CD4-positive, alpha-beta T cell (primary cell): Measurements from ENCODE around the gene LRRK2. TPM values are rescaled to one million over a fixed set of nuclear protein-coding genes. Genes with fewer than 3 reads are reported as not detected.

Experiments
- ATAC-seq: fragments of 200-7000 bp; cut with Tn5 transposase; one replicate; pipeline ENCODE4 v1.10.0; 2022; ENCODE audit warnings: mild to moderate bottlenecking; ENCODE audit not compliant: poor library complexity
- CTCF ChIA-PET: fragments of 350-600 bp; sonication (Branson Sonifier 250); formaldehyde crosslinking; loops from one replicate; lab custom pipeline; 2021; ENCODE audit warnings: antibody characterized with exemption, inconsistent platforms; lab: Charles Lee
- POLR2A ChIA-PET: fragments of 350-600 bp; sonication (Branson Sonifier 250); formaldehyde crosslinking; loops from one replicate; lab custom pipeline; 2021; ENCODE audit warnings: antibody characterized with exemption, inconsistent platforms; lab: Charles Lee
- DNase-seq, 14 experiments: peaks; one replicate each; pipeline ENCODE4 v3.0.0-alpha.2; 2013 to 2020; ENCODE audit warnings: mixed read lengths in 2 of 14
- H3K27ac ChIP-seq, 2 donors: one replicate each; pipeline versions ENCODE4 v1.5.1 to v1.7.0; 2013; ENCODE audit warnings: low read length in 2 of 2, low read depth in 1 of 2, mild to moderate bottlenecking in 1 of 2
- H3K27me3 ChIP-seq, 2 experiments: 1 replicate in 1 of 2; 2 replicates in 1 of 2; pipeline versions ENCODE4 v1.6.1 to v1.7.0; 2013; ENCODE audit warnings: low read length in 2 of 2, control low read depth in 1 of 2, mild to moderate bottlenecking in 1 of 2, moderate library complexity in 1 of 2; ENCODE audit not compliant: insufficient read depth in 2 of 2, control insufficient read depth in 1 of 2
- H3K36me3 ChIP-seq: one replicate; pipeline ENCODE4 v1.6.1; 2013; ENCODE audit warnings: low read length, control low read depth; ENCODE audit not compliant: insufficient read depth
- H3K4me1 ChIP-seq: one replicate; pipeline ENCODE4 v1.6.1; 2013; ENCODE audit warnings: low read length, control low read depth; ENCODE audit not compliant: insufficient read depth
- H3K4me3 ChIP-seq: one replicate; pipeline ENCODE4 v1.5.1; 2013; ENCODE audit warnings: mild to moderate bottlenecking, low read length, moderate library complexity
- H3K9me3 ChIP-seq, 2 experiments: 1 replicate in 1 of 2; 2 replicates in 1 of 2; pipeline versions ENCODE4 v1.6.1 to v1.7.0; 2013; ENCODE audit warnings: low read length in 2 of 2, mild to moderate bottlenecking in 2 of 2, control low read depth in 1 of 2, moderate library complexity in 1 of 2; ENCODE audit not compliant: control insufficient read depth in 1 of 2, insufficient read depth in 1 of 2
- H3K27ac Mint-ChIP-seq: one replicate; pipeline ENCODE4 v1.8.0; 2020; ENCODE audit warnings: mixed read lengths
- H3K27me3 Mint-ChIP-seq: one replicate; pipeline ENCODE4 v1.8.0; 2021; ENCODE audit warnings: mixed read lengths
- H3K36me3 Mint-ChIP-seq: one replicate; pipeline ENCODE4 v1.8.0; 2021; ENCODE audit warnings: low read depth, mixed read lengths
- H3K4me1 Mint-ChIP-seq: one replicate; pipeline ENCODE4 v1.8.0; 2021; ENCODE audit warnings: low read depth, mixed read lengths
- H3K4me3 Mint-ChIP-seq: one replicate; pipeline ENCODE4 v1.8.0; 2020; ENCODE audit warnings: mild to moderate bottlenecking, mixed read lengths
- H3K9me3 Mint-ChIP-seq: one replicate; pipeline ENCODE4 v1.8.0; 2020; ENCODE audit warnings: mixed read lengths
- intact Hi-C, 2 experiments: fragments of 100-400 bp; cut with DNase I in 1 of 2; cut with micrococcal nuclease in 1 of 2; formaldehyde crosslinking; loops; one replicate each; pipeline versions ENCODE4 v1.15.1 to v1.9.0; 2023 to 2025; cut with DNase I, micrococcal nuclease
- total RNA-seq, 174 experiments: library from RNA in 2 of 174; stranded (reverse) in 2 of 174; gene quantifications; one replicate each; pipeline ENCODE4 v1.2.3 and lab custom pipeline; 2021 to 2026
- TF ChIP-seq, protein P1 (sequence below): fragments of 200-600 bp; IDR thresholded peaks from one replicate; pipeline ENCODE4 v1.8.0; 2022; ENCODE audit warnings: antibody characterized with exemption, mild to moderate bottlenecking

The LRRK2 gene
- total RNA-seq, 2 experiments from 2014 or later, result 0.42 to 0.60 TPM

DNA sequence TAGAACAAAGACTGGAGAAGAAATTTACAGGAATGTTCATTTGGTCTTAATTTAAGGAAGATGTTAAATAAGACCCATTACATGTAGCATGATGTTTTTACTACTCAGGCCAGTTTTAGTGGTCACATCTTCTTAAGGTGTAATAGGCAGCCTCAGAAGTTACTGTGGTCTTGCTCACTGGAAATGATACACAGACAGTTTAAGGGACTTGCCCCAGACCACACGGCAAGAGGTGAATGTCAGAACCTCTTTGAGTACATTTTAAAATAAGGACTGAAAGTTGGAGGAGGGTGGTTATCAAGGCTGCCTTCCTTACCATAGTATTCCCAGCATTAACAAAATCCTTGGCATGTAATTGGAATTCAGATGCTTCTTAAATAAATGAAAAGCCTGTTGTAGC, 37.9 kb downstream of the LRRK2 start:
- Mint-ChIP-seq H3K27ac (no peak overlapping the region), H3K36me3 (no peaks in the 10 kb centered on the region), H3K4me1 (no peaks in the 10 kb centered on the region), H3K9me3 (no peaks in the 10 kb centered on the region), H3K4me3 (no peak overlapping the region), H3K27me3 (no peaks in the 10 kb centered on the region)
- ChIA-PET CTCF (no interaction called here), POLR2A (no interaction called here)
- no peak overlapping the region for H3K4me3 ChIP-seq
- H3K36me3 ChIP-seq, result no peaks in the 10 kb centered on the region
- no peak for DNase-seq
- no peak overlapping the region for H3K27ac ChIP-seq
- TF ChIP-seq, protein P1, sequence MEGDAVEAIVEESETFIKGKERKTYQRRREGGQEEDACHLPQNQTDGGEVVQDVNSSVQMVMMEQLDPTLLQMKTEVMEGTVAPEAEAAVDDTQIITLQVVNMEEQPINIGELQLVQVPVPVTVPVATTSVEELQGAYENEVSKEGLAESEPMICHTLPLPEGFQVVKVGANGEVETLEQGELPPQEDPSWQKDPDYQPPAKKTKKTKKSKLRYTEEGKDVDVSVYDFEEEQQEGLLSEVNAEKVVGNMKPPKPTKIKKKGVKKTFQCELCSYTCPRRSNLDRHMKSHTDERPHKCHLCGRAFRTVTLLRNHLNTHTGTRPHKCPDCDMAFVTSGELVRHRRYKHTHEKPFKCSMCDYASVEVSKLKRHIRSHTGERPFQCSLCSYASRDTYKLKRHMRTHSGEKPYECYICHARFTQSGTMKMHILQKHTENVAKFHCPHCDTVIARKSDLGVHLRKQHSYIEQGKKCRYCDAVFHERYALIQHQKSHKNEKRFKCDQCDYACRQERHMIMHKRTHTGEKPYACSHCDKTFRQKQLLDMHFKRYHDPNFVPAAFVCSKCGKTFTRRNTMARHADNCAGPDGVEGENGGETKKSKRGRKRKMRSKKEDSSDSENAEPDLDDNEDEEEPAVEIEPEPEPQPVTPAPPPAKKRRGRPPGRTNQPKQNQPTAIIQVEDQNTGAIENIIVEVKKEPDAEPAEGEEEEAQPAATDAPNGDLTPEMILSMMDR, result no peak
- H3K27me3 ChIP-seq, result no peaks in the 10 kb centered on the region
- H3K9me3 ChIP-seq, result no peaks in the 10 kb centered on the region
- intact Hi-C loops, result no loop called here
- no peaks in the 10 kb centered on the region for H3K4me1 ChIP-seq
- ATAC-seq, result no peak

DNA sequence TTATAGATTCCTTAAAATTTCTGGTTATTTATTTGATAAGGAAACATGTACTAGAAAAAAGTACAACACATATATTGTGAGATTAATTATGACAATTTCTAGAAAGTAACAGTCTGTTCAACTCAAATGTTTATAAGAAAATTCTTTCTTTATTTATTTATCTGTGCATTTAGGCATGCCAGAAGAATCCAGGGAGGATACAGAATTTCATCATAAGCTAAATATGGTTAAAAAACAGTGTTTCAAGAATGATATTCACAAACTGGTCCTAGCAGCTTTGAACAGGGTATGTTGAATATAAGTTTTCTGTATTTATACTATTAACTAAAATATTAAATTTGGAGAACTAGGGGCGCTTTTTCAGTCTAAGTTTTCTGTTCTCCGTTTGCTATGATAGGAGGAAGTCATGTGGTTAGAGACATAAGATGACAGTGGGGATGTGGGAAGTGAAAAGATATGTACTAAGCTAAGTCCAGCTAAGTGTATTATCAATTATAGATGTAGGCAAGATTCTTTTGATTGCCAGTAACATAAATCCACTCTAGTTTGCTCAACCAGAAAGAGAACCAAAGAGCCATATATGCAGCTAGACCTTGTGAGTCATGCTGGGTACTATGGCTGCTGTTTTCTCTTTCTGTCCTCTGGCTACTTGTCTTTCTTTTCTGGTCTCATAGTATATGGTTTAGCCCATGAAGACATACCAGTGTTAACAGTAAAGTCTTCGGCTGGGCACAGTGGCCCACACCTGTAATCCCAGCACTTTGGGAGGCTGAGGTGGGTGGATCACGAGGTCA, 39.0 kb downstream of the LRRK2 start:
- Histone ChIP-seq H3K27ac (no peak overlapping the region), H3K4me1 (no peaks in the 10 kb centered on the region), H3K27me3 (no peaks in the 10 kb centered on the region), H3K4me3 (no peak overlapping the region), H3K9me3 (no peaks in the 10 kb centered on the region), H3K36me3 (no peaks in the 10 kb centered on the region)
- Mint-ChIP-seq H3K27ac (no peak overlapping the region), H3K4me3 (no peak overlapping the region), H3K9me3 (no peaks in the 10 kb centered on the region), H3K36me3 (no peaks in the 10 kb centered on the region), H3K4me1 (no peaks in the 10 kb centered on the region), H3K27me3 (no peaks in the 10 kb centered on the region)
- DNase-seq (peak in 2 of 14 experiments; percentile 4 to 5), ATAC-seq (no peak)
- ChIA-PET POLR2A (interaction anchor here (0.7 kb wide), 1 partner anchor 14 kb away, joined by 3 read pairs; no protein-coding TSS in a partner anchor), CTCF (no interaction called here)
- TF ChIP-seq, protein P1, result no peak
- intact Hi-C loops, result no loop called here

DNA sequence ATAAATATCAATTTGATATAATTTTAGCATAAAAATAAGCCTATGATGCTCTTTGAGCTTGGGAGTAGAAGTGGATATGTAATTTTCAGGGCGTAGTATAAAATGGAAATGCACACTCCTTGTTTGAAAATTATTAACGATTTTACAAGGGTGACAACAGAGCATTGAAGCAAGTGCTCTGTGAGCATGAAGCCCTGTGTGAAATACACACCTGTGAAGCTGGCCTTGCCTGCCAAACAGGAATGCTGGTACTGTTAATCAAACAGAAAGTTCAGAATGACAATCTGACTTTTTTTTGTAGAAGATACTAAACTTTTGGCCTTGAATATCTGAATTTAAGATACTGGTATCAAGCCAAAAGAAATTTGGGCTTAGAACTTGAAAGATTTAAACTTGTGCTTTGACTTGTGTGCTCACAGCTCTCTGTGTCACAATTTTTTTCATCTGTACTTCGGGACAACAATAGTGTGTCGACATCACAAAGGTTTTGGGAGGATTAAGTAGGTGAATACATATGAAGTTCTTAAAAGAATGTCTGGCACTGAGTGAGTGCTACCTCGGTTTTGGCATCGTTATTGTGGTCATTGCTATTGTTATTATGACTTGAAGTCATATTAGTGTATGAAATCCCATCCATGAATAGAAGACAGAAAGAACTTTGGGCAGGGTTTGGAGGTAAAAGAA, 47.3 kb downstream of the LRRK2 start:
- no peaks in the 10 kb centered on the region for H3K27me3 Mint-ChIP-seq
- no peaks in the 10 kb centered on the region for H3K4me1 ChIP-seq
- H3K36me3 Mint-ChIP-seq, result no peaks in the 10 kb centered on the region
- no peak overlapping the region for H3K27ac Mint-ChIP-seq
- H3K9me3 ChIP-seq, result no peaks in the 10 kb centered on the region
- POLR2A ChIA-PET, result no interaction called here
- no peaks in the 10 kb centered on the region for H3K4me1 Mint-ChIP-seq
- H3K27me3 ChIP-seq, result no peaks in the 10 kb centered on the region
- DNase-seq (no peak), ATAC-seq (no peak)
- H3K4me3 Mint-ChIP-seq, result no peak overlapping the region
- H3K9me3 Mint-ChIP-seq, result no peaks in the 10 kb centered on the region
- no peak overlapping the region for H3K4me3 ChIP-seq
- intact Hi-C loops, result no loop called here
- TF ChIP-seq, protein P1, result no peak
- no peaks in the 10 kb centered on the region for H3K36me3 ChIP-seq
- no peak overlapping the region for H3K27ac ChIP-seq
- CTCF ChIA-PET, result interaction anchor here (1.4 kb wide), 1 partner anchor 9 kb away, joined by 3 read pairs; no protein-coding TSS in a partner anchor
